NT2/D1 (cell line): ENCODE measurements around the gene ETV3.
"Not testable (repeated sequence)": the region's sequence is repeated elsewhere in the genome, so short reads cannot be mapped to it uniquely, and the experiment has no call there.

Source experiments
- DNase-seq: peaks from one replicate; pipeline ENCODE4 v3.0.0-alpha.2; 2011; ENCODE audit warnings: low read depth, low spot score
- H3K27me3 ChIP-seq: 2 replicates; pipeline ENCODE4 v1.6.0; 2011; ENCODE audit warnings: mild to moderate bottlenecking; ENCODE audit not compliant: insufficient read length, insufficient read depth
- H3K36me3 ChIP-seq: 2 replicates; pipeline ENCODE4 v1.6.1; 2011; ENCODE audit warnings: mild to moderate bottlenecking, low read length, mixed read lengths; ENCODE audit not compliant: insufficient read depth, insufficient read length
- H3K4me1 ChIP-seq: 2 replicates; pipeline ENCODE4 v1.5.1; 2011; ENCODE audit not compliant: insufficient read depth, insufficient read length
- H3K4me3 ChIP-seq: 2 replicates; pipeline ENCODE4 v1.5.1; 2011; ENCODE audit warnings: low read depth; ENCODE audit not compliant: insufficient read length
- H3K9ac ChIP-seq: 2 replicates; pipeline ENCODE4 v1.6.0; 2011; ENCODE audit warnings: low read depth; ENCODE audit not compliant: insufficient read length
- H3K9me3 ChIP-seq: 2 replicates; pipeline ENCODE4 v1.5.1; 2011; ENCODE audit warnings: mild to moderate bottlenecking, low read length; ENCODE audit not compliant: insufficient read depth
- SUZ12 ChIP-seq: IDR thresholded peaks from 2 replicates; pipeline ENCODE4 v1.6.1; 2011; ENCODE audit not compliant: insufficient read length, insufficient read depth; ENCODE audit errors: extremely low read depth
- YY1 ChIP-seq: IDR thresholded peaks from 2 replicates; pipeline ENCODE4 v1.6.1; 2011; ENCODE audit not compliant: insufficient read length, insufficient read depth
- ZNF274 ChIP-seq: IDR thresholded peaks from 2 replicates; pipeline ENCODE4 v1.6.1; 2011; ENCODE audit warnings: mild to moderate bottlenecking, low read depth, low read length

ETV3 gene

GRCh38 chr1:157105298-157105987 is 32.8 kb downstream of the ETV3 start:
- Histone ChIP-seq H3K27me3 (peaks cover 6% of the 10 kb centered on the region), H3K9ac (no peak overlapping the region), H3K9me3 (no peaks in the 10 kb centered on the region), H3K36me3 (no peaks in the 10 kb centered on the region), H3K4me1 (peaks cover 4% of the 10 kb centered on the region), H3K4me3 (no peak overlapping the region)
- TF ChIP-seq YY1: no peak
- DNase-seq: no peak

DNA sequence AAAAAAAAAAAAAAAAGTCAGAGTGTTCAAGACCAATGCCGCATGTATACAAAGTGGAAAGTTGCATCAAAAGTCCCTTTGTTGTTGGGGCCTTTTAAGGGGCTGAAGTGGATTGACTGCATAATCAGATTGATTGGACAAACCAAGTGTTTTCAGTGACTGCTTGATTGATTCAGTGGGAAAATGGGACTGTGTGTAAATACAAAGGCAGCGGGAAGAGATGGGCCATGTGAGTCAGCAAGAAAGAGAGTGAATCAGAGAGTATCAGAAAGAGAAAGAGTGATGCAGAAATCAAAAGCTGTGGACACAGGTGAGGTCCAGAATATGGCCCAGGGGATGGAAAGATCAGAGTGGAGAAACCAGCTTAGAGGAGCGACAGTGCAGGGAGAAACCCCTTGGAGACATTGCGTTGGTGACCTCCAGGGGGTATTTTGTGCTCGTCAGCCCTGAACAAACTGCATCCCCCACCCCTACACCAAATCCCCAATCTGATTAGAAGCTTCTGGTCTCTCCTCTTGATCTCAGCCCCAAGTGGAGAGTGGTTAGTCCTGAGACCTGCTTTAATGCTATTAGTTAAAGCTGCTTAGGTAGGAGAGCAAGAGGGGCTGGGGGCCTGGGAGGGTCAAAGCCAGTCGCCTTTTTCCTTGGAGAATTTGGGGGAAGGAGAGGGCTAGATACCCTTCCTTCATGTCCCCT is 33.4 kb downstream of the ETV3 start:
- DNase-seq: no peak
- Histone ChIP-seq H3K36me3 (no peaks in the 10 kb centered on the region), H3K4me1 (peaks cover 4% of the 10 kb centered on the region), H3K27me3 (peaks cover 6% of the 10 kb centered on the region), H3K9me3 (no peaks in the 10 kb centered on the region), H3K9ac (no peak overlapping the region), H3K4me3 (no peak overlapping the region)
- no peak for TF ChIP-seq YY1
- no peak for TF ChIP-seq ZNF274

DNA sequence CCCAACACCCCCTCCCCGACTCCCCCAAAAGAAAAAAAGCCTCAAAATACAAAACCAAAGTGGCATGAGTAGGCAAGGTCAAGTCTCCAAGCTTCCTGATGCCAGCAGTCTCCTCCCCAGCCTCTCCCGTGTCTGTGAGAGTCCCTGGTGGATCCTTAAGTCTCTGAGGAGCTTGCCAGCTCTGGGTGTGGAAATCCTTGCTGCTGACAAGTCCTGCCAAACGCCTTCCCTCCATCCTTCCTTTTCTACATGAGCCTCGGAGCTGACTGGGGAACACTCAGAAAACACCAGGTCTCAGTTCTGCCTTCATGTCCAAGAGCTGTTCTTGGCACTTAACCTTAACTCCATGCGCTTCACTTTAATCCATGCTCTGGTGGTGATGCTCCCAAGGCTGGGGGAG is 34.9 kb downstream of the ETV3 start:
- no peak overlapping the region for H3K4me3 ChIP-seq
- peaks cover 4% of the 10 kb centered on the region for H3K4me1 ChIP-seq
- no peaks in the 10 kb centered on the region for H3K9me3 ChIP-seq
- H3K9ac ChIP-seq: no peak overlapping the region
- TF ChIP-seq YY1 (no peak), SUZ12 (no peak), ZNF274 (no peak)
- peaks cover 4% of the 10 kb centered on the region for H3K27me3 ChIP-seq
- H3K36me3 ChIP-seq: no peaks in the 10 kb centered on the region
- DNase-seq: no peak

- Histone ChIP-seq H3K27me3 (no peaks in the 10 kb centered on the region), H3K4me1 (peaks cover 6% of the 10 kb centered on the region), H3K9me3 (no peaks in the 10 kb centered on the region), H3K9ac (no peak overlapping the region), H3K4me3 (no peak overlapping the region), H3K36me3 (no peaks in the 10 kb centered on the region)
- TF ChIP-seq SUZ12: no peak
- TF ChIP-seq YY1: no peak
- no peak for TF ChIP-seq ZNF274
- no peak for DNase-seq
These were observed 37.0 kb downstream of the ETV3 start for GRCh38 chr1:157101149-157101548.

GRCh38 chr1:157099633-157100009 is 38.6 kb downstream of the ETV3 start, which contains the start of gene ETV3L:
Gene ETV3L (minus strand): TSS chr1:157099808. CDS start chr1:157099523, 285 bp downstream.
- DNase-seq: no peak
- H3K36me3 ChIP-seq: no peaks in the 10 kb centered on the region
- no peak within 1 kb of the TSS for H3K9ac ChIP-seq

GRCh38 chr1:157098987-157099632 is 39.1 kb downstream of the ETV3 start:
- DNase-seq, H3K36me3 ChIP-seq, H3K27me3 ChIP-seq, H3K4me1 ChIP-seq, H3K4me3 ChIP-seq, H3K9me3 ChIP-seq, H3K9ac ChIP-seq: not testable (repeated sequence)

More at GRCh38 chr1:157099633-157100009, 38.6 kb downstream of the ETV3 start, which contains the start of gene ETV3L:
- TF ChIP-seq ZNF274: no peak
- TF ChIP-seq SUZ12: no peak
- TF ChIP-seq YY1: no peak
- H3K27me3 ChIP-seq: no peaks in the 10 kb centered on the region
- H3K4me1 ChIP-seq: peaks cover 6% of the 10 kb centered on the region
- no peaks in the 10 kb centered on the region for H3K9me3 ChIP-seq
- no peak within 1 kb of the TSS for H3K4me3 ChIP-seq

DNA sequence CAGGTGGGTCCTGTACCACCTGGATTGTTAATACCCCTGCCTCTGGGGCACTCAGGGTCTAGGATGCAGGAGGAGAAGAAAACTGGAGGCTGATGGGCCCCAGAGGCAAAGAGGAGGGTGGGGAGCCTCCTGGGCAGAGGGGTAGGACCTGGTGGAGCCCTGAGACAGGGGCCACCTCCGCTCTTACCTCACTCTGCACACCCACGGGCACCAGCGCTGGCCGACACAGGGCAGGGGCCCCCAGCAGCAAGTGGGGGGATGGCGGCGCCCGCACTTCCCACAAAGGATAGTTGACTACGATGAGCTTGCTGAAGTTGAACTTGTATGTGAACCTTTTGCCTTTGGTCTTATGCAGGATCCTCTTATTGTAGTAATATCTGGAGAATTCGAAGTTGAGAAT is 39.7 kb downstream of the ETV3 start:
- Histone ChIP-seq H3K27me3 (no peaks in the 10 kb centered on the region), H3K9ac (no peak overlapping the region), H3K4me1 (peaks cover 6% of the 10 kb centered on the region), H3K9me3 (no peaks in the 10 kb centered on the region), H3K36me3 (no peaks in the 10 kb centered on the region), H3K4me3 (no peak overlapping the region)
- no peak for TF ChIP-seq SUZ12
- no peak for TF ChIP-seq ZNF274
- TF ChIP-seq YY1: no peak
- no peak for DNase-seq
